Right lobe of liver (tissue), 6 donors: Measurements from ENCODE around the gene CUEDC2. TPM values are rescaled to one million over a fixed set of nuclear protein-coding genes. Genes with fewer than 3 reads are reported as not detected.

ENCODE experiments used
- ATAC-seq, 4 donors: fragments of 200-7000 bp; cut with Tn5 transposase; one replicate each; pipeline ENCODE4 v1.9.1; 2020; ENCODE audit warnings: mild to moderate bottlenecking in 4 of 4, moderate library complexity in 4 of 4
- DNase-seq, 3 donors: peaks; one replicate each; pipeline ENCODE4 v3.0.0-alpha.2; 2020
- H3K27ac ChIP-seq, 3 donors: fragments of 200-600 bp; one replicate each; pipeline ENCODE4 v1.8.0; 2022
- H3K27me3 ChIP-seq, 2 donors: fragments of 200-600 bp; one replicate each; pipeline ENCODE4 v1.8.0; 2022
- H3K36me3 ChIP-seq, 4 donors: fragments of 200-600 bp; sonication (generic) in 1 of 4; one replicate each; pipeline versions ENCODE4 v1.5.1 to v1.8.0; 2017 to 2022; ENCODE audit warnings: control low read depth in 1 of 4
- H3K4me1 ChIP-seq, 4 donors: fragments of 200-600 bp; sonication (generic) in 1 of 4; one replicate each; pipeline versions ENCODE4 v1.5.1 to v1.8.0; 2017 to 2022; ENCODE audit warnings: control low read depth in 1 of 4
- H3K4me3 ChIP-seq, 3 donors: fragments of 200-600 bp; one replicate each; pipeline ENCODE4 v1.8.0; 2022
- H3K9me3 ChIP-seq, 4 donors: fragments of 200-600 bp; sonication (generic) in 1 of 4; one replicate each; pipeline versions ENCODE4 v1.5.1 to v1.8.0; 2017 to 2022; ENCODE audit warnings: control low read depth in 1 of 4
- POLR2A ChIP-seq: fragments of 450-650 bp; IDR thresholded peaks from one replicate; pipeline ENCODE4 v1.6.1; 2017; ENCODE audit warnings: antibody characterized with exemption, mild to moderate bottlenecking
- WGBS: methylation state at CpG from one replicate; pipeline ENCODE4 v1.1.6; 2018; ENCODE audit warnings: low coverage, low lambda C conversion rate; ENCODE audit not compliant: insufficient coverage; ENCODE audit errors: missing lambda C conversion rate; 5-methylcytosine and 5-hydroxymethylcytosine counted together
- intact Hi-C, 2 donors: fragments of 100-400 bp; cut with DNase I; formaldehyde crosslinking; loops; one replicate each; pipeline versions ENCODE4 v1.11.2 to v1.14.1; 2022
- total RNA-seq, 6 experiments: library from RNA; depleted of rRNA in 2 of 6; stranded (reverse); fragments of >200 nt in 2 of 6; fragmentation: NEBNext Ultra II Directional in 3 of 6; extraction: Animal tissue kit (Norgen Biotek cat#: 25700) in 3 of 6; gene quantifications; one replicate each; pipeline versions ENCODE4 v1.1.0 to v1.2.4, GENCODE V29; 2016 to 2023
- TF ChIP-seq, protein P1 (sequence below), 4 donors: fragments of 200-600 bp in 3 of 4; fragments of 450-650 bp in 1 of 4; IDR thresholded peaks; one replicate each; pipeline versions ENCODE4 v1.5.1 to v1.8.0; 2016 to 2022; ENCODE audit warnings: antibody characterized with exemption in 4 of 4, mild to moderate bottlenecking in 2 of 4
- donor health status: DM: no; HTN: yes; CAD: no.
- donor health status: DM: no; HTN: no; CAD: no.
- donor health status: DM: no; HTN: no; CAD: no.
- donor health status: DM: no; HTN: yes; CAD: no.
- donor health status: DM: no; HTN: yes; CAD: no.

The CUEDC2 gene
- total RNA-seq, 6 experiments from 2014 or later: 23.0 to 32.1 (median 26.8) TPM

DNA sequence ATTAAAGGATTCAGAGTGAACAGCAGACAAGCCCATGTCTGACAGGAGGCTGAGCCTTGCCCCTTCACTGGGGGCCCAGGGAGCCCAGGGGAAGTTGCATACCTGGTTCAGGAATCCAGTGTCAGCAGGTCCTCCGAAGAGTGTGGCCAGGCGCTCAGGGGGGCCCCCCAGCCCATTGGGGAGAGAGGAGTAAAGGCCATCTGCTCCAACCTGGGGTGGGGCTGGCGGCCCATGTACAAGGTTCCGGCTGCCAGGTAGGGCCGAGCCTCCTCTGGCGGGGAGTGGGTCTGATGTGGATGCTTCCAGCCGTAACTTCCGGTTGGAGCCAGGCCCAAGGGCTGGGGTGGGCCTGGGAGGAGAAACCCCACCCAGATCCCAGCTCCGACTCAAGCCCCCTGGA lies 16.1 kb downstream of the CUEDC2 start:
- H3K4me3 ChIP-seq: no peak overlapping the region
- intact Hi-C loops: no loop called here
- no peak for DNase-seq
- no peaks in the 10 kb centered on the region for H3K36me3 ChIP-seq
- H3K4me1 ChIP-seq: peaks cover 0 to 13% (median 8%) of the 10 kb centered on the region in 4 donors
- peaks cover 0 to 3% of the 10 kb centered on the region in 2 donors for H3K27me3 ChIP-seq
- no CpG with 5 or more reads among the region's 9 CpGs for WGBS
- no peak for ATAC-seq
- H3K27ac ChIP-seq: no peak overlapping the region
- no peaks in the 10 kb centered on the region for H3K9me3 ChIP-seq
- no peak for TF ChIP-seq POLR2A
- TF ChIP-seq, protein P1, sequence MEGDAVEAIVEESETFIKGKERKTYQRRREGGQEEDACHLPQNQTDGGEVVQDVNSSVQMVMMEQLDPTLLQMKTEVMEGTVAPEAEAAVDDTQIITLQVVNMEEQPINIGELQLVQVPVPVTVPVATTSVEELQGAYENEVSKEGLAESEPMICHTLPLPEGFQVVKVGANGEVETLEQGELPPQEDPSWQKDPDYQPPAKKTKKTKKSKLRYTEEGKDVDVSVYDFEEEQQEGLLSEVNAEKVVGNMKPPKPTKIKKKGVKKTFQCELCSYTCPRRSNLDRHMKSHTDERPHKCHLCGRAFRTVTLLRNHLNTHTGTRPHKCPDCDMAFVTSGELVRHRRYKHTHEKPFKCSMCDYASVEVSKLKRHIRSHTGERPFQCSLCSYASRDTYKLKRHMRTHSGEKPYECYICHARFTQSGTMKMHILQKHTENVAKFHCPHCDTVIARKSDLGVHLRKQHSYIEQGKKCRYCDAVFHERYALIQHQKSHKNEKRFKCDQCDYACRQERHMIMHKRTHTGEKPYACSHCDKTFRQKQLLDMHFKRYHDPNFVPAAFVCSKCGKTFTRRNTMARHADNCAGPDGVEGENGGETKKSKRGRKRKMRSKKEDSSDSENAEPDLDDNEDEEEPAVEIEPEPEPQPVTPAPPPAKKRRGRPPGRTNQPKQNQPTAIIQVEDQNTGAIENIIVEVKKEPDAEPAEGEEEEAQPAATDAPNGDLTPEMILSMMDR (IDR thresholded peaks at IDR 0.05): no peak

DNA sequence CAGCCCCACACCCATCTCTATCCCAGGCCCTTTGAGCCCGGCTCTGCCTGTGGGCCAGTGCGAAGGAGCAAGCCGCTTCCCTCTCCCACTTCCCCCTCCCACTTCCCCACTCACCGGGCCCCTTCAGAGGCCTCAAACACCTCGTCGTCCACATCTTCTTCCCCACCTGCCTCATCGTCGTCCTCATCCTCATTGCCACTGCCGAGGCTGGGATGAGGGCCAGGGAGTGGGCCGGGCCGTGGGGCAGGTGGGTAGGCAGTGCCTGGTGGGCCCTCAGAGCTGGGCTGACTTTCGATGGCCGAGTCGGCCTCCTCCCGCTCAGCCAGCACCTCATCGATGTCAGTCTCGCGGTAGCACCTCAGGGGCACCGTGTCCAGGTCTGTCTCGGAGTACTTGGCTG lies 17.6 kb downstream of the CUEDC2 start:
- DNase-seq (no peak), ATAC-seq (peak in 1 of 4 donors; percentile 19)
- Histone ChIP-seq H3K4me3 (no peak overlapping the region), H3K27ac (no peak overlapping the region), H3K9me3 (no peaks in the 10 kb centered on the region), H3K4me1 (peaks cover 0 to 5% (median 3%) of the 10 kb centered on the region in 4 donors), H3K36me3 (no peaks in the 10 kb centered on the region), H3K27me3 (peaks cover 8 to 9% of the 10 kb centered on the region in 2 donors)
- 16% methylated on average over 9 of the region's 20 CpGs for WGBS
- no peak for TF ChIP-seq POLR2A
- TF ChIP-seq, protein P1 (IDR thresholded peaks at IDR 0.05): no peak
- intact Hi-C loops: no loop called here

DNA sequence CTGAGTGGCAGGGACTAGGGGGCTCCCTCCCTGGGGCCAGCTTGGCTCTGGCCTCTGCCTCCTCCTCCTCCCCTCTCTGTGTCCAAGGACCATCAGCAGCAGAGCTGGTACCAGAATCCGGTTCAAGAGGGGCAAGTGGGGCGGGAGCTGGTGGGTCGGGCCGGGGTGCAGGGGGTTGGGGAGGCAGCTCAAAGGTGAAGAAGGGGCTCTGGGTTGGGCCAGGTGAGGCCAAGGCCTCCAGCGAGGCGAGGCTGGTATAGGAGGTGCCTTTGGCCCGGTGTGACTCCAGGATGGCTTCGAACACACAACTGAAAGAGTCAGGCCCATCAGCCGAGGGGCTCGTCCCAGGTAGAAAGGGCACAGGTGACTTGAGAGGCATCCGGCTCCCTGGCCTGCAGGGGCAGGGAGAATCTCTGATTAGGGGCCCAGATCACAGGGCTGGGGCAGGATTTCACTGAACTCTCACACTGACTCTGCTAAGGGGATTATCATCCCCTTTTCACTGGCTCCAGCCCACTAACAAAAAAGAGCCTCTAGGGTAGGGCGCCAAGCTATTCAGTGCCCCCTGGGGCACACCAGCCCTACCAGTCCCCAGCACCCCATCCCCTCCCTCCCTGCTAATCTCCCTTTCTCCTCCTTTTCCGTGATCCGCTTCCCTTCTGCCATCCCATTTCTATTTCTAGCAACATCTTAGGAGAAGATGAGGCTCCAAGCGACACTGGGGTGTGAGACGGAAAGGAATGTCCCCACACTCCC lies 18.4 kb downstream of the CUEDC2 start:
- DNase-seq (no peak), ATAC-seq (no peak)
- no peak for TF ChIP-seq POLR2A
- TF ChIP-seq, protein P1 (IDR thresholded peaks at IDR 0.05): no peak
- WGBS: 78% methylated on average over 3 of the region's 16 CpGs
- Histone ChIP-seq H3K27me3 (peaks cover 9 to 11% of the 10 kb centered on the region in 2 donors), H3K4me1 (no peaks in the 10 kb centered on the region), H3K9me3 (no peaks in the 10 kb centered on the region), H3K4me3 (no peak overlapping the region), H3K36me3 (no peaks in the 10 kb centered on the region), H3K27ac (no peak overlapping the region)
- intact Hi-C loops: no loop called here

DNA sequence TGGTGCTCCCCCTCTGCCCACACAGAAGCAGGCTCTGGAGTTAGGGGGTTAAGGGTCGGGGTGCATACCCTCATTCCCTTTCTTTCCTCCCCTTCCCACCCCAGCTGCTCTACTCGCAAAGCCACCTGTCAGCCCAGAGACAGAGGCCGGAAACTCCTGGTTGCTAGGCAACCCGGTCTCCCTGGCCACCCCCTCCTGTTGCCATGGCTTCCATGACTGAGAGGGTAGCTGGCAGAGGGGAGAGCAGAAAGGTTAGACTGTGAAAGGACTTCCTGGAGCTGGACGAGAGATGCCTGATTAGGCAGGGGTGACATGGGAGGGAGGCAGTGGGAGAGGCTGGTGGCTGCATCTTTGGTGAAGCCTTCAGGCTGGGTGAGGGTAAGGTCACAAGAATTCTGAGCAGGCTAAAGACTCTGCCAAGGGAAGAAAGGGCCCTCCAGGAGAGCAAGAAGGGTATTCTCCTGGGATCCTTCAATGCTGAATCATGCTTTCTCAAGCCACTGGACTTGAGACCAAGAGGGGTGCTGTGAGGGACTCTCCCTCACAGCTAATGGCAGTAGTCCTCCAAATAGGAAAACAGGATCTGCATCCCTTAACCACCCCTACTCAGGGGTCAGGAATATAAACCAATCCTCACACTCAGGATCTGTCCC lies 19.2 kb downstream of the CUEDC2 start:
- ATAC-seq (no peak), DNase-seq (no peak)
- Histone ChIP-seq H3K4me1 (no peaks in the 10 kb centered on the region), H3K36me3 (no peaks in the 10 kb centered on the region), H3K9me3 (no peaks in the 10 kb centered on the region), H3K27ac (no peak overlapping the region), H3K27me3 (peaks cover 11 to 14% of the 10 kb centered on the region in 2 donors), H3K4me3 (no peak overlapping the region)
- 20% methylated on average over 5 of the region's 5 CpGs for WGBS
- TF ChIP-seq POLR2A: no peak
- TF ChIP-seq, protein P1 (IDR thresholded peaks at IDR 0.05): no peak
- intact Hi-C loops: no loop called here
